GM12892 (cell line): ENCODE data around the gene EXOC3L4. TPM values are rescaled to one million over a fixed set of nuclear protein-coding genes. Genes with fewer than 3 reads are reported as not detected.
"Not testable (repeated sequence)": the region's sequence is repeated elsewhere in the genome, so short reads cannot be mapped to it uniquely, and the experiment has no call there.

ENCODE experiments used
- DNase-seq: peaks from one replicate; pipeline ENCODE4 v3.0.0; 2011; ENCODE audit not compliant: insufficient read length
- FAIRE-seq: peaks from 2 replicates; lab custom pipeline; 2011; peaks lifted over from hg19 to GRCh38; lab: Jason Lieb, UNC
- POLR2A ChIP-seq: IDR thresholded peaks from 2 replicates; pipeline ENCODE4 v1.6.1; 2011; ENCODE audit warnings: low read depth, low read length, control low read depth
- POLR2AphosphoS5 ChIP-seq: IDR thresholded peaks from 2 replicates; pipeline ENCODE4 v1.6.1; 2011; ENCODE audit warnings: low read depth, low read length, control low read depth
- TAF1 ChIP-seq: IDR thresholded peaks from 2 replicates; pipeline ENCODE4 v1.6.1; 2011; ENCODE audit warnings: low read depth, mild to moderate bottlenecking, control low read depth, low read length, borderline replicate concordance
- polyA plus RNA-seq: library from polyadenylated mRNA; unstranded; fragments of >200 nt; gene quantifications from one replicate; pipeline ENCODE4 v1.2.1, GENCODE V29; 2012; ENCODE audit warnings: missing spikeins, inconsistent platforms; ENCODE audit not compliant: missing spikeins

Gene EXOC3L4
- not detected for polyA plus RNA-seq

- no peak for DNase-seq
- peak; percentile 33 for FAIRE-seq
- TF ChIP-seq POLR2A = no peak
- no peak for TF ChIP-seq POLR2AphosphoS5
- no peak for TF ChIP-seq TAF1
Measured at GRCh38 chr14:103094406-103095209, at the start of gene EXOC3L4. Gene EXOC3L4 (plus strand): TSS chr14:103094725. CDS start chr14:103100220, 5,495 bp downstream.

GRCh38 chr14:103045371-103045869, 49.1 kb upstream of the EXOC3L4 start:
- FAIRE-seq = peak; percentile 78
- no peak for DNase-seq
- TF ChIP-seq TAF1 (no peak), POLR2A (no peak), POLR2AphosphoS5 (no peak)

- DNase-seq, FAIRE-seq: not testable (repeated sequence)
Measured at GRCh38 chr14:103047453-103047852, 47.1 kb upstream of the EXOC3L4 start.

- DNase-seq (no peak), FAIRE-seq (no peak)
- TF ChIP-seq POLR2A (no peak), POLR2AphosphoS5 (no peak), TAF1 (no peak)
Measured at GRCh38 chr14:103050935-103051334, 43.6 kb upstream of the EXOC3L4 start.

- no peak for DNase-seq
- TF ChIP-seq TAF1 (no peak), POLR2AphosphoS5 (no peak), POLR2A (no peak)
- FAIRE-seq = no peak
Measured at GRCh38 chr14:103052407-103052806, 42.1 kb upstream of the EXOC3L4 start.

- no peak for FAIRE-seq
- TF ChIP-seq POLR2AphosphoS5 (no peak), POLR2A (no peak), TAF1 (no peak)
- no peak for DNase-seq
Measured at GRCh38 chr14:103055695-103056094, 38.8 kb upstream of the EXOC3L4 start.

- DNase-seq (no peak), FAIRE-seq (peak; percentile 14)
- TF ChIP-seq POLR2A = no peak
- TF ChIP-seq TAF1 = no peak
- TF ChIP-seq POLR2AphosphoS5 = no peak
Measured at GRCh38 chr14:103056322-103057027, 38.0 kb upstream of the EXOC3L4 start.

- DNase-seq (no peak), FAIRE-seq (no peak)
- no peak for TF ChIP-seq POLR2A
- no peak for TF ChIP-seq TAF1
- TF ChIP-seq POLR2AphosphoS5 = no peak
Measured at GRCh38 chr14:103057028-103057371, 37.5 kb upstream of the EXOC3L4 start.

GRCh38 chr14:103057372-103058163, 37.0 kb upstream of the EXOC3L4 start, which contains the start of gene CDC42BPB:
Gene CDC42BPB (minus strand): TSS chr14:103057549. CDS start chr14:103057173, 376 bp downstream.
- FAIRE-seq (peak; percentile 86), DNase-seq (peak; percentile 85)
- no peak for TF ChIP-seq POLR2A
- TF ChIP-seq POLR2AphosphoS5 = no peak

GRCh38 chr14:103058164-103059055, 36.1 kb upstream of the EXOC3L4 start:
- no peak for FAIRE-seq
- no peak for TF ChIP-seq POLR2A
- no peak for TF ChIP-seq TAF1
- DNase-seq = no peak

- no peak for DNase-seq
- no peak for FAIRE-seq
- no peak for TF ChIP-seq POLR2A
- no peak for TF ChIP-seq POLR2AphosphoS5
- no peak for TF ChIP-seq TAF1
Measured at GRCh38 chr14:103059556-103059955, 35.0 kb upstream of the EXOC3L4 start.
